ENCODE data around the gene GDPD2.

GDPD2 gene

DNA sequence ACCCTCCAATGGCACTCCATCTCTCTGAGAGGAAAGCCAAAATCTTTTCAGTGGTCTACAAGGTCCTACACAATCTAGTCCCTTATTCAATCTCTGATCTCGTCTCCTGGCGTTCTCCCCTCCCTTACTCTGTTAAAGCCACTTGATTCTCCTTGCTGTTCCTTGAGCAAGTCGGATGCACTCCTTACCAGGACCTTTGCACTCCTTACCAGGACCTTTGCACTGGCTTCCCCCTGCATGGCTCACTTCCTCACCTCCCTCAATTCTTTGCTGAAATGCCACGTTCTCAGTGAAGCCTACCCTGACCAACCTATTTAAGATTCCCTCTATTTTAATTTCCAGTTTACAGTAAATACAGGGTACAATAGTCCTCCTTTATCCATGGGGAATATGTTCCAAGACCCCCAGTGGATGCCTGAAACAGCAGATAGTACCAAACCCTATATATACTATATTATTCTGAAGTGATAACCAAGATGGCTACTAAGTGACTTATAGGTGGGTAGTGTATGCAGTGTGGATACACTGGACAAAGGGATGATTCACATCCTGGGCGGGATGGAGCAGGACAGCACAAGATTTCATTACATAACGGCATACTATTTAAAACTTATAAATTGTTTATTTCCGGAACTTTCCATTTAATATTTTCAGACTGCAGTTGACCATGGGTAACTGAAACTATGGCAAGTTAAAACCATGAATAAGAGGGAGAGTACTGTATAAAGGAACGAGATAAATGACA lies 15.0 kb downstream of the GDPD2 start:
- no peak for DNase-seq (ENCODE audit: low read depth in 4 of 4, low spot score in 1 of 4)

GRCh38 chrX:70439016-70439415 lies 15.9 kb downstream of the GDPD2 start:
- DNase-seq (ENCODE audit: low read depth in 4 of 4, low spot score in 1 of 4): no peak

DNA sequence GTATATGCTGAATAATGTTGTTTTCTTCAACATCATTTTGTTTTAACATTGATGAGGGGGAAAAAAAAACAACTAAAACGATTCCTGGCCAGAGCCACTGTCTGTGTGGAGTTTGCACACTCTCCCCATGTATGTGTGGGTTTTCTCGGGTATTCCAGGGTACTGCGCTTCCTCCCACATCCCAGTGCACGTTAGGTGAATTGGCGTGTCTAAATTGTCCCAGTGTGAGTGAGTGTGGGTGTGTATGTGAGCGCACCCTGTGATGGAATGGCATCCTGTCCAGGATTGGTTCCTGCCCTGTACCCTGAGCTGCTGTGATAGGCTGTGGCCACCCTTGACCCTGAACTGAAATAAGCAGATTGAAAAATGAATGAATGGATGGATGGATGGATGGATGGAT lies 19.1 kb downstream of the GDPD2 start:
- DNase-seq (ENCODE audit: low read depth in 4 of 4, low spot score in 1 of 4): no peak

DNA sequence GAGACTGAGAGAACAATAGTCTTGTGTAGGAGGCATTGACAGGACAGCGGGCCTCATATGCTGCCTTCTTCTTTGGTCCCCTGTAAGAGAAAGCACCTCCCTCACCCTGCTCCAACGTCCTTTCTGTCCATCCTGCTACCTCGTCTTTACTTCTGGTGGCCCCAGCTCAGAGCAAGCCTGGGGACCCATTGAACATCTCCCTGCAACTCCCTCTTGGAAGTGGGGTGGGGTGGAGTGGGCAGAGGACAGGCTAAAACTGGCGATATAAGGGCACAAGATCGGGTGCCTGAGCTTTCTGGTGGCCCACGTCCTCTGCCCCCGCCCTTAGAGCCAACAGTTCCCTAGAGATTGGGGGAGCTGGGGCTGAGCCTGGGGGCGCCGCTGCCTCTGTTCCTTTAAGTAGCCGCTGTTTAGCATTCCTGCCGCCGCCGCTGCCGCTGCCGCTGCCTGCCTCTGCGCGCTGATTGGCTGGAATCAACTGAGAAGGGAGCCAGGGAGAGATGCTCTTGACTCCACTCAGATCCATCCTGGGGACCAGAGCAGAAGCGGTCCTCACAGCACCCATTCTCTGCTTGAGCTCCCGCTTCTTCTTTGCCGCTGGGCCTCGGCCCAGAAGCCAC lies 21.3 kb downstream of the GDPD2 start, which contains the start of gene DLG3:
DLG3 (plus strand) TSS at position 510 of the 620 bp plus-strand sequence. CDS start 367 bp downstream, outside the sequence.
- peak in 1 of 4 experiments; percentile 13 for DNase-seq (ENCODE audit: low read depth in 4 of 4, low spot score in 1 of 4)

DNA sequence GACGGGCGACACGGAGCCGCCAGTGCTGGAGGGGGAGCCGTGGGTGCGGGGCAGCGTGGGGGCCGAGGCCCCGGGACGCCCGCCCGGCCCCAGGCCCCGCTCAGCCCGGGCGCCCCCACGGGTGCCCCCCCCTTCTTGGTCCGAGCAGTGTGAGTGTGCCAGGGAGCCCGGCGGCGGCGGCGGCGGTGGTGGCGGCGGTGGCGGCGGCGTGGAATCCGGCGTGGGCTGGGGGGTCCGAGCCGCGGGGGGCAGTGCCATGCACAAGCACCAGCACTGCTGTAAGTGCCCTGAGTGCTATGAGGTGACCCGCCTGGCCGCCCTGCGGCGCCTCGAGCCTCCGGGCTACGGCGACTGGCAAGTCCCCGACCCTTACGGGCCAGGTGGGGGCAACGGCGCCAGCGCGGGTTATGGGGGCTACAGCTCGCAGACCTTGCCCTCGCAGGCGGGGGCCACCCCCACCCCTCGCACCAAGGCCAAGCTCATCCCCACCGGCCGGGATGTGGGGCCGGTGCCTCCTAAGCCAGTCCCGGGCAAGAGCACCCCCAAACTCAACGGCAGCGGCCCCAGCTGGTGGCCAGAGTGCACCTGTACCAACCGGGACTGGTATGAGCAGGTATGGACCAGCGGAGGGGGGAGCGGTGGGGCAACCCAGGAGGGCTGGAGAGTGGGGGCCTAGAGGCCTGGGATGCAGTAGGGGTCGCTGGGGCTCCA lies 22.0 kb downstream of the GDPD2 start:
- no peak for DNase-seq (ENCODE audit: low read depth in 4 of 4, low spot score in 1 of 4)

DNA sequence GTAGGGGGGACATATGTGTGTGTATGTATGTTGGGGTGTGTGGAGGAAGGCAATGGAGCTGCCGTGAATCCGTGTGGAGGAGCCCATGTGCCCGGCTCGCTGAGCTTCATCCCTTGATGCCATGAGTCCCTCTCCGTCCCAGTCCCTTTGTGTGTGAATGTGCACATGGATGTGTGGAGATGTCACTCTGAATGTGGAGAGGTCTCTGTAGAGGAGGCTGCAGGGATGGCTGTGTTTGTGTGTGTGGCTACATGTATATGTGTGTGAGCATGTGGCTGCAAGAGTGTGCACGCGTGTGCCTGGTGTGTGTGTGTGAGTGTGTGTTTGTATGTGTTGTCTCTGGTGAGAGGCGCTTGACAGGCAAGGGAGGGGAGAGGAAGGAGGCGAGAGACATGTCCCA lies 22.8 kb downstream of the GDPD2 start:
- DNase-seq (ENCODE audit: low read depth in 4 of 4, low spot score in 1 of 4): no peak

DNA sequence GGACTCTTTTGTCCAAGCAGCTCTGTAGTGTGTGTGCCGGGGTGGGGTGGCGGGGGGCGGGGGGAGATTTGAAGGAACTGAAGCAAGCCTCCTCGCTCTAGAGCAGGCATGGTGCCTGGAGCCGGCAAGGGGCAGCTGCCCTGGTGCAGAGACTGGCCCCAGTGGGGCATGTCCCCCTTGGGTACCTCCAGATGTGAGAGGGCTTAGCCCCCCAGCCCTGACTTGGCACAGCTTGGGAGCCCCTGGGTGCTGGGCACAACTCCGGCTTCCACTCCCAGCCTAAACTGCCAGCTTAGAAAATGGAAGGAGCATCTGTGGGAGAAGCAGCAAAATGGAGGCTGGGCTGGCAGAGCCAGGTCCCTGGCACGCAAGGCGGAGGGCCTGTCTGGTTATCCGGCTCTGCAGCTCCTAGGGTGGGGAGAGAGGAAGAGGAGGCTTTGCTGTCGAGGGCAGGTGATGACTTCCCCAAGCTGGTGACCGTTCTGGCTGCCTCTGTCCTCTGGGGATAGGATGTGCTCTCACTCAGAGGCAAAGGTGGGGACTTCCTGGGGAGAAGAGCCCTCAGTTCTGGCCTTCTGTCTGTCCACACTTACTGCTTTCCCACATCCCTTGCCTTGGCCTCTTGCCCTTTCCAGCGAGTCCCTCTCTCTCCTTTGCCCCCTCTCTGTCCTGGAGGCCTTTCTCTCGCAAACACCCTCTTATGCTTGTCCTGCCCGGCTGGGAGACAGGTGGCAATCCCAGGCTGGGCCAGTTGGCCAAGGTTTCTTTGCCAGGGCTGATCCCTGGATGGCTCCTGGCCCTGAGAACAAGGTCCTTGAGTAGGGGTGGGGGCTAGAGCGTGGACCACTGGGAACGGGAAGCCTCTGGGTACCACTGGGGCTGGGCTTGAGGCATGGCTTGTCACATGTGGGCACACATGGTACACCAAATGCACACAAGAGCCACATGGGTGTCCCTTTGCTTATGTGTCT lies 23.6 kb downstream of the GDPD2 start:
- no peak for DNase-seq (ENCODE audit: low read depth in 4 of 4, low spot score in 1 of 4)

- DNase-seq (ENCODE audit: low read depth in 4 of 4, low spot score in 1 of 4): no peak
These were observed 26.4 kb downstream of the GDPD2 start for GRCh38 chrX:70449457-70449966.

DNA sequence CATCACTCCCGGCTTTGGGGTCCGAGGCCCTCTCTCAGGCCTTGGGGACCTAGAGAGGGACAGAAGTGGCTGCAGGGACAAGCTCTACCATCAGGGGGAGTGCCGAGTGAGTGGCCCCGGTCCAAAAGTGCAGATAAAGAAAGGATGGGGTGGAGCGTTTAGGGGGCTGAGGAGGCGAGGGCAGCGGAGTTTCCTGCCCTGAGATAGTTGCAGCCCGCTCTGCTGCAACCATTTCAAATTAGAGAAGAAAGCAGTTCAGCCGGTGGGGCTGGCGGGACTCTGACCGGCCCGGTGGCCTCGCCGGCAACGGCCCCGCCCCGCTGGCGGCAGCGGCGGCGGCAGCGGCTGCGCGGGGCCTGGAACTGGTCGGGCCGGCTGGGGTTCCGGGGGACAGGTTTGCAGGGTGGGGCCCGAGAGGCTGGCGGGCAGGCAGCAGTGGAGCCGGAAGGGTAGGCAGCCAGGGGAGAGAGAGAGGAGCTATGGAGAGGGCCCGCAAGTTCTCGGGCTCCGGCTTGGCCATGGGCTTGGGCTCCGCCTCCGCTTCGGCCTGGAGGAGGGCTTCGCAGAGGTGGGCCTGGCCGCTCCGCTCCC lies 29.1 kb downstream of the GDPD2 start:
- DNase-seq (ENCODE audit: low read depth in 4 of 4, low spot score in 1 of 4): peak in 2 of 4 experiments; percentile 30 to 33

DNA sequence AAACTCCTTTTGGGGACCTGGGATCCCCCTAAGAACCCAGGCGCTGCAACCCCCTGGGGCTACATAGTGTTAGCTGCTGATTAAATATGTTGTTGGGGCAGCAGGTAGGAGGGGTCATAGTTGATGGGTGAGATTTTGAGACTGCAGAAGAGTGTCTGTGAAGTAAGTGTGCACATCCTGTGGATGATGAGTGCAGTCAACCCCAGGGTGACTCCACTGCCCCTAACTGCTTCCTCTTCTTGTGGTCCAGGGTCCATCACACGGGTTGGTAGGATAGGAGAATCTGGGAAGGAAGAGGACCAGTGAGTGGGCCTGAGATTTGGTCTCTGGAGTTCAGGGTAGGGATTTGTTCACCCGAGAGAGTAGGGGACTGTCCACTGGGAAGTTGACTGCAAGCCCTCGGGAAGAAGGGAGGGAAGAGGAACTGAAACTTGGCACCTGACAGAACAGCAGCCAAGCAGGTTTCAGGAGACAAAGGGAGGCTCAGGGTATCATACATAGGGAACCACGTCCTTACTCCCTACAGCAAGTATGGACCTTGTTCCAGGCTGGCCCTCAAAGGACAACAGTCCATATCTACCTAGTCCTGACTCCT lies 30.0 kb downstream of the GDPD2 start:
- DNase-seq (ENCODE audit: low read depth in 4 of 4, low spot score in 1 of 4): no peak

DNA sequence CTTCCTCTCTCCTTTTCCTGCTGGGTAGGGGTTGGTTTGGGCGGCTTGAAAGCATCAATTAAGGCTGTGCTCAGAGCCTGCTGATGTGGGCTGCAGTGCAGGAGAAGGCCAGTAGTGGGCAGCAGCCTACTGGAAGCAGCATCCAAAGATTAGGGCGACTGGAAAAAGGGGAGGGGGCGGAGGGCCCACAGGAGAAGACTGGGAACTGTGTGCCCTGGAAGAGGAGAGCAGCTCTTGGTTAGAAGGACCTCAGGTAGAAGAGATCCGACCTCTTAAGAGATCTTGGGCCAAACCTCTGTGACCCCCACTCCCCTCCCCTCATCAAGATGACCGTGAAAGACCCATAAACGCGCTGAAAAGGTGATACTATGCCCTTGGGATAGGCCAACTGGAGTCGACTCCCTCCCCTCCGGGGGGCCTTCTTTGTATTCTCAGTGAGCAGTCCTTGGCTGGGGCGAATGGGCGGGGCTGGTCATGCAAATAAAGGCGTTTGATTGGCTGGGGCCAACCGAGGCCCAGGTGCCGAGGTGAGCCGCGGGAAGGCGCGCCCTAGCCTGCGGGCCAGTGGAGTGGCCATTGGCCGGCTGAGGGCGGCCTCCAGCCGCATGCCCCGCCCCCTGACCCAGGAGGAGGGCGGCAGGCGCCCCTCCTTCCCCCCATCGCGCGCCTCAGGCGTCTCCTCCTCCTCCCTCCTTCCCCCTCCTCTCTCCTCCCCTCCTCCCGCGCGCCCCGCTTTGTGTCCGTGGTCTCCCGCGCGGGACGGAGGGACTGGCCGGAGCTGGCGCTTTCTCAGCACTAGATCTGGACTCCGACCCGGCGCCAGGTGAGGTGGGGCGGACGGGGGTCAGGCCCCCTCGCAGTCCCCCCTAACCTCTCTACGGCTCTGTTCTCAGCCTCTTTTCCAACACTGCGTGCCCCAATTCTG lies 31.6 kb downstream of the GDPD2 start:
- peak in 2 of 4 experiments; percentile 35 to 43 for DNase-seq (ENCODE audit: low read depth in 4 of 4, low spot score in 1 of 4)

- DNase-seq (ENCODE audit: low read depth in 4 of 4, low spot score in 1 of 4): no peak
These were observed 32.5 kb downstream of the GDPD2 start for GRCh38 chrX:70455366-70456202.

GRCh38 chrX:70456256-70456655 lies 33.1 kb downstream of the GDPD2 start:
- DNase-seq (ENCODE audit: low read depth in 4 of 4, low spot score in 1 of 4): no peak

DNA sequence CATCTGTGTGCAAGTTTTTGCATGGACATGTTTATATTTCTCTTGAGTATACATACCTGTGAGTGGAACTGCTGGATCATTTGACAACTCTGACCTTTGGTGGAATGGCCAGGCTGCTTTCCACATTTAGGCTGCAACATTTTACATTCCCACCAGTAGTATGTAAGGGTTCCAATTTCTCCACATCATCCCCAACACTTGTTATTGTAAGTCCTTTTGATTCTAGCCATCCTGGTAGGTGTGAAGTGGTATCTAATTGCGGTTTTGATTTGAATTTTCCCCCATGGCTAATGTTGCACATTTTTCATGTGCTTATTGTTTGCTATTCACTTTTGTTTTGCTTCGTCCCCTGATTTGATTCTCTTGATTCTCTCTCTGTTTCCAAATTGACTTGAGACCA lies 37.9 kb downstream of the GDPD2 start:
- DNase-seq (ENCODE audit: low read depth in 4 of 4, low spot score in 1 of 4): no peak

GRCh38 chrX:70464051-70464450 lies 40.9 kb downstream of the GDPD2 start:
- DNase-seq (ENCODE audit: low read depth in 4 of 4, low spot score in 1 of 4): no peak

DNA sequence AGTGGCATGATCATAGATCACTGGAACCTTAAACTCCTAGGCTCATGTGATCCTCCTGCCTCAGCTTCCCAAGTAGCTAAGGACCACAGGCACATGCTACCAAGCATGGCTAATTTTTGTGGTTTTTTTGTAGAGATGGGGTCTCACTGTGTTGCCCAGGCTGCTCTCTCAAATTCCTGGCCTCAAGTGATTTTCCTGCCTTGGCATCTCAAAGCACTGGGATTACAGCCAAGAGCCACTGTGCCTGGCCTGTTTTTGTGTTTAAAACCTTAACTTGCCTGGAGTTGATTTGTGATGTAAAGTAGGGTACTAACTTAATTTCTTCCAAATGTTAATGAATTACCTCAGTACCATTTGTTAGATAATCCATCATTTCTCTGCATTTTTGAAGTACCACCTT lies 43.9 kb downstream of the GDPD2 start:
- no peak for DNase-seq (ENCODE audit: low read depth in 4 of 4, low spot score in 1 of 4)

GRCh38 chrX:70468709-70469108 lies 45.6 kb downstream of the GDPD2 start:
- DNase-seq (ENCODE audit: low read depth in 4 of 4, low spot score in 1 of 4): no peak

GRCh38 chrX:70470850-70471289 lies 47.8 kb downstream of the GDPD2 start:
- no peak for DNase-seq (ENCODE audit: low read depth in 4 of 4, low spot score in 1 of 4)

Data from stimulated activated CD4-positive, alpha-beta T cell treated with anti-CD3 and anti-CD28 coated beads, Interleukin-1b, Interleukin-23, amount 100 ng/mL, for 24 hours (primary cell).